Small intestine (tissue), 7 donors: ENCODE results near the gene COL4A4. TPM values are rescaled to one million over a fixed set of nuclear protein-coding genes. Genes with fewer than 3 reads are reported as not detected.

Experiments
- DNase-seq, 2 donors: peaks; one replicate each; pipeline versions ENCODE4 v3.0.0 to v3.0.0-alpha.2; 2013
- FAIRE-seq: peaks from 2 replicates; lab custom pipeline; 2012; peaks lifted over from hg19 to GRCh38; lab: Jason Lieb, UNC
- H3K27ac ChIP-seq, 3 donors: one replicate each; pipeline ENCODE4 v1.5.1; 2013; ENCODE audit warnings: low read length in 2 of 3, mild to moderate bottlenecking in 2 of 3, control low read depth in 1 of 3, inconsistent platforms in 1 of 3, low read depth in 1 of 3, moderate library complexity in 1 of 3
- H3K27me3 ChIP-seq, 3 donors: one replicate each; pipeline ENCODE4 v1.6.1; 2013; ENCODE audit warnings: low read length in 3 of 3, inconsistent platforms in 1 of 3; ENCODE audit not compliant: control insufficient read depth in 3 of 3, insufficient read depth in 3 of 3
- H3K36me3 ChIP-seq, 3 donors: one replicate each; pipeline ENCODE4 v1.6.1; 2013; ENCODE audit warnings: low read length in 3 of 3, inconsistent platforms in 1 of 3, low read depth in 1 of 3, mild to moderate bottlenecking in 1 of 3, moderate library complexity in 1 of 3; ENCODE audit not compliant: control insufficient read depth in 3 of 3, insufficient read depth in 2 of 3
- H3K4me1 ChIP-seq, 3 donors: one replicate each; pipeline ENCODE4 v1.6.1; 2013; ENCODE audit warnings: low read length in 2 of 3, inconsistent platforms in 1 of 3, low read depth in 1 of 3, mild to moderate bottlenecking in 1 of 3, moderate library complexity in 1 of 3; ENCODE audit not compliant: control insufficient read depth in 3 of 3, insufficient read depth in 2 of 3
- H3K4me3 ChIP-seq, 3 donors: one replicate each; pipeline ENCODE4 v1.5.1; 2013; ENCODE audit warnings: low read length in 3 of 3, control low read depth in 1 of 3, inconsistent platforms in 1 of 3, low read depth in 1 of 3, mild to moderate bottlenecking in 1 of 3, moderate library complexity in 1 of 3
- H3K9me3 ChIP-seq, 2 donors: one replicate each; pipeline ENCODE4 v1.6.1; 2013; ENCODE audit warnings: low read depth in 1 of 2, low read length in 1 of 2; ENCODE audit not compliant: control insufficient read depth in 2 of 2, insufficient read depth in 1 of 2
- WGBS, 3 donors: extraction: QIAGEN DNeasy Blood & Tissue Kit; methylation state at CpG; one replicate each; pipeline ENCODE4 v1.1.7; 2013; 5-methylcytosine and 5-hydroxymethylcytosine counted together
- polyA plus RNA-seq, 4 donors: library from polyadenylated mRNA; stranded (reverse) in 3 of 4; unstranded in 1 of 4; fragments of 200-250 nt in 3 of 4; fragments of 120-200 nt in 1 of 4; gene quantifications; one replicate each; pipeline versions ENCODE4 v1.2.1 to v1.2.3, GENCODE V29; 2013
- donor health status: healthy with polysubstance abuse.
- donor health status: control.
- donor health status: control.
- donor health status: Bipolar disorder and iron deficiency.
- donor health status: healthy.

COL4A4 gene
- polyA plus RNA-seq, 4 donors: under 0.01 to 0.21 (median 0.19) TPM; not detected in 1

GRCh38 chr2:227146456-227146855 lies 17.5 kb downstream of the COL4A4 start:
- WGBS, 3 donors: 72 to 83% (median 80%) methylated on average over 6 of the region's 6 CpGs
- no peak overlapping the region for H3K4me3 ChIP-seq
- H3K27ac ChIP-seq: no peak overlapping the region
- H3K36me3 ChIP-seq: no peaks in the 10 kb centered on the region
- peaks cover 0 to 7% of the 10 kb centered on the region in 2 donors for H3K9me3 ChIP-seq
- DNase-seq (no peak), FAIRE-seq (no peak)
- H3K27me3 ChIP-seq: no peaks in the 10 kb centered on the region
- H3K4me1 ChIP-seq: no peaks in the 10 kb centered on the region

DNA sequence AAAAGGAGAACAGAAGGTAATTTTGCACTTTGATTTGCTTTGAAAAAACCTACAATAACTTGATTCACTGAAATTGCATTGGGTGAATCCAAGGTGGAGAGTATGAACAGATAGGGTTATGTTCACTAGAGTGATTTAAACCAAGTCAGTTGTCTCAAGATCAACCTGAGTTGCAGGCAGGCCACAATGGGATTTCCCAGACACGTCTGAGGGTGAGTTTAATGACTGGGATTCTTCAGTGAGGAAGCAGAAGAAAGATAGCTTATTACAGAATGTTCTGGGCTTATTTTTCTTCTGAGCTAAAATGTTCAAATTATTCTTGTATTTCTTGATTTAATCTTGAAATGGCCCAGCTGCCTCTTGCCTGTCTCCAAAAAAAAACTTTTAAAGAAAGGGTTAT lies 20.1 kb downstream of the COL4A4 start:
- DNase-seq (no peak), FAIRE-seq (no peak)
- 47 to 62% (median 62%) methylated on average over 1 of the region's 1 CpG for WGBS, 3 donors
- Histone ChIP-seq H3K27ac (no peak overlapping the region), H3K9me3 (peaks cover 0 to 7% of the 10 kb centered on the region in 2 donors), H3K27me3 (no peaks in the 10 kb centered on the region), H3K36me3 (no peaks in the 10 kb centered on the region), H3K4me3 (no peak overlapping the region), H3K4me1 (no peaks in the 10 kb centered on the region)

GRCh38 chr2:227141301-227141700 lies 22.7 kb downstream of the COL4A4 start:
- Histone ChIP-seq H3K4me3 (no peak overlapping the region), H3K27me3 (peaks cover 0 to 3% (median 0%) of the 10 kb centered on the region in 3 donors), H3K36me3 (no peaks in the 10 kb centered on the region), H3K4me1 (no peaks in the 10 kb centered on the region), H3K9me3 (no peaks in the 10 kb centered on the region), H3K27ac (no peak overlapping the region)
- FAIRE-seq (no peak), DNase-seq (no peak)
- WGBS, 3 donors: 90 to 94% (median 93%) methylated on average over 4 of the region's 4 CpGs

DNA sequence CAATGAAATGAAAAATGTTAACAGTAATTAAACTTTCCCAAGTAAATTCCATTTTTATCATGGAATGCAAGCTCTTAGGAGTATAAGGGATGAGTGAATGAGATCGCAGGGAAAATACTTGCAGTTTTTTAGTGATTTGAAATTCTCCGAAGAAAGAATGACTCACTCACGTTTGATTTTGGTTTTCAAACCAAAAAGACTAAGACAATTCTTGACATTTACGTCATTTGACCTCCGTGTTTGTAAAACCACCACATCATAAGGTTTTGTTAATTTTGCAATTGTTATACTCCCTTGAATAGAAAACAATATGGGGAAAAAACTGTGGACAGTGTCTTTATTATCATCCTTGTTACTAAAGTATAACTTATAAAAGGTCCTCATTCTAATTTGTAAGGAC lies 29.4 kb downstream of the COL4A4 start:
- H3K36me3 ChIP-seq: no peaks in the 10 kb centered on the region
- DNase-seq: no peak
- 86 to 87% (median 86%) methylated on average over 5 of the region's 5 CpGs for WGBS, 3 donors
- peaks cover 0 to 3% (median 0%) of the 10 kb centered on the region in 3 donors for H3K27me3 ChIP-seq
- no peaks in the 10 kb centered on the region for H3K4me1 ChIP-seq
- no peaks in the 10 kb centered on the region for H3K9me3 ChIP-seq
- H3K4me3 ChIP-seq: no peak overlapping the region
- FAIRE-seq: no peak
- no peak overlapping the region for H3K27ac ChIP-seq

DNA sequence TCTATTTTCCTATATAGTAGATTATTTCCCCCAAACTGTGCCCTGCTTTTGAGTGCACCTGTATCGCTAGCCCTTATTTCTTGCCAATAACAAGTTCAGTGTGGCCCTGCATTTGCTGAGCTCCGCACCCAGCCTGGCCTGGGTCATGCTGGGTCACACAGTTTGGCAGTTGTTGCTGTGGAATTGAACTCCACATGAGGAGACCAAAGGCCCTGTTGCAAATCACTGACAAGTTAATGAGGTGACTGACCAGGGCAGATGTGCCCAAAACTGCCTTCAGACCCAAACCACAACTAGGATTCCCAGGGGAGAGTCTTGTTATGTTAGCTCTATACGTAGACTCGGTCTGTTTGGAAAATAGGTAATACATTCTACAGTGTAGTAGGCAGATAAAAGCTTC lies 31.0 kb downstream of the COL4A4 start:
- Histone ChIP-seq H3K36me3 (no peaks in the 10 kb centered on the region), H3K4me3 (no peak overlapping the region), H3K4me1 (no peaks in the 10 kb centered on the region), H3K27me3 (peaks cover 0 to 8% (median under 1%) of the 10 kb centered on the region in 3 donors), H3K9me3 (no peaks in the 10 kb centered on the region), H3K27ac (no peak overlapping the region)
- FAIRE-seq (no peak), DNase-seq (no peak)
- WGBS, 3 donors: 80 to 81% (median 81%) methylated on average over 4 of the region's 4 CpGs

DNA sequence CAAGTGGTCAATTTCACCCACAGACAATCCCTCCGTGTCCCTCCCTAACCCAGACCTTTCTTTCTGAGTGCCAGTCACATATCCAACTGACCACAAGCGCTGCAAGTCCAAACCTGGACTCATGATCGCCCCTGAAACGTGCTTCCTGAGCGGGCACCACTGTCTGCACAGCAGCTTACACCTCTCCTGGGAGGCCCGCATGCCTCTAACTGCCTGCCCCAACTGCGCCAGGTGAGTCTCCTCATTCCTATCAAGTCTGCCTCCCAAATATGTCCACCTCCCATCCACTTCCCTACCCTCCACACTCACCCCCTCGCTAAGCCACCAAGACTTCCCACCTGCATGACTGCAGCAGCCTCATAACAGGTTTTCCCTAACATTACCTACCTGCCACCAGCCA lies 33.4 kb downstream of the COL4A4 start:
- no peak overlapping the region for H3K4me3 ChIP-seq
- no peak for FAIRE-seq
- peaks cover 0 to 15% (median 4%) of the 10 kb centered on the region in 3 donors for H3K27me3 ChIP-seq

GRCh38 chr2:227127201-227127600 lies 36.8 kb downstream of the COL4A4 start:
- Histone ChIP-seq H3K4me3 (no peak overlapping the region), H3K9me3 (no peaks in the 10 kb centered on the region), H3K36me3 (no peaks in the 10 kb centered on the region), H3K27ac (no peak overlapping the region), H3K27me3 (peaks cover 0 to 15% (median 5%) of the 10 kb centered on the region in 3 donors), H3K4me1 (no peaks in the 10 kb centered on the region)
- 22 to 43% (median 30%) methylated on average over 8 of the region's 8 CpGs for WGBS, 3 donors
- FAIRE-seq: no peak
- DNase-seq: no peak

More for the DNA sequence above, 33.4 kb downstream of the COL4A4 start:
- 82 to 87% (median 87%) methylated on average over 8 of the region's 8 CpGs for WGBS, 3 donors
- no peaks in the 10 kb centered on the region for H3K4me1 ChIP-seq
- H3K9me3 ChIP-seq: no peaks in the 10 kb centered on the region
- no peak overlapping the region for H3K27ac ChIP-seq
- H3K36me3 ChIP-seq: no peaks in the 10 kb centered on the region
- DNase-seq: no peak

DNA sequence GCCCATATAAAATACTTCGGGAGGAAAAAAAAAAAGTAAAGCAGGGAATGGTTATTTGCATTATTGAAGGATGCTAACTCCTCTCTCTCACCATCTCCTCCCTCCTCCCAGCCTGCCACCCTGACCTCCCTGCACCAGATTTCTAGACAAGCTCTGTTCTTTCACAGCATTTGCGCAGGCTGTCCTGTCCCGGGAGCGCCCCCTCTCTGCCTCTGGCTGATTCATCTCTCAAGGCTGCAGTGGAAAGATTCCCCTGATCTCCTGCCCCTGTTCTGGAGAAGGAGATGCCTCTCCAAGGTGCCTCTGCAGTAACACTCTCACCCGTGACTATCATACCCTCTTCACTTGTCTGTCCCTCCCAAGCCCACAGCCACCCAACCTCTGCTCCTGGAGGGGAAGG lies 38.5 kb downstream of the COL4A4 start:
- no peaks in the 10 kb centered on the region for H3K9me3 ChIP-seq
- peaks cover 0 to 15% (median 5%) of the 10 kb centered on the region in 3 donors for H3K27me3 ChIP-seq
- DNase-seq: no peak
- no peaks in the 10 kb centered on the region for H3K4me1 ChIP-seq
- H3K27ac ChIP-seq: no peak overlapping the region
- no peak overlapping the region for H3K4me3 ChIP-seq
- no peaks in the 10 kb centered on the region for H3K36me3 ChIP-seq
- 63 to 72% (median 68%) methylated on average over 5 of the region's 5 CpGs for WGBS, 3 donors
- no peak for FAIRE-seq

GRCh38 chr2:227124811-227125210 lies 39.2 kb downstream of the COL4A4 start:
- Histone ChIP-seq H3K9me3 (no peaks in the 10 kb centered on the region), H3K4me1 (no peaks in the 10 kb centered on the region), H3K36me3 (no peaks in the 10 kb centered on the region), H3K27me3 (peaks cover 0 to 15% (median 5%) of the 10 kb centered on the region in 3 donors), H3K27ac (no peak overlapping the region), H3K4me3 (no peak overlapping the region)
- no peak for DNase-seq
- WGBS, 3 donors: 48 to 54% (median 53%) methylated on average over 2 of the region's 2 CpGs
- no peak for FAIRE-seq
